ENCODE measurements around the gene RAD18. TPM values are rescaled to one million over a fixed set of nuclear protein-coding genes. Genes with fewer than 3 reads are reported as not detected.

RAD18 gene
- total RNA-seq, 3 donors from 2014 or later (not counting 1 experiment from before 2014, with no cell fraction given), result 19.8 to 23.3 (median 22.5) TPM

DNA sequence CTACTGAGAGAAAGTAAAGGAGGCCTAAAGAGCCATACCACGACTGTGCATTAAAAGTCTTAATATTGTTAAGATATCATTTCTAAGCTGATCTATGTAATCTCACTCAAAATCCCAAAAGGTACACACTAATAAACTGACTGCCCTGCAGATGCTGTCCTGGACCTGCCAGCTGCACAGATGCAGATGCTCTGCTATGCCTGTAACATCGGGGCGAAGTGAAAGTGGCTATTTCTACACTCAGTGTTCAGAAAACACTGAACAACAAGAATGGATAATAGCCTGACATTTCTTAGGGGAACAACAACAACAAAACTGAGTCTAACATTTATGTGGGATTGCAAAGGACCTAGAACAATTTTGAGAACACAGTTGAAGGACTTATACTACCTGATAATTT lies 31.9 kb downstream of the RAD18 start:
- Histone ChIP-seq H3K4me3 (ENCODE audit: low read length) (no peak overlapping the region), H3K27me3 (ENCODE audit: control insufficient read depth, insufficient read depth, low read length) (no peaks in the 10 kb centered on the region), H3K4me1 (ENCODE audit: control insufficient read depth, insufficient read depth, low read length) (no peaks in the 10 kb centered on the region), H3K36me3 (ENCODE audit: control insufficient read depth, insufficient read depth, low read length) (peaks cover under 1% of the 10 kb centered on the region), H3K27ac (ENCODE audit: low read length) (no peak overlapping the region), H3K9me3 (ENCODE audit: control insufficient read depth, insufficient read depth, low read length) (no peaks in the 10 kb centered on the region)
- Mint-ChIP-seq H3K4me3 (no peak overlapping the region), H3K27me3 (ENCODE audit: low read depth in 2 of 2) (no peaks in the 10 kb centered on the region), H3K9me3 (no peaks in the 10 kb centered on the region), H3K27ac (no peak overlapping the region), H3K4me1 (no peaks in the 10 kb centered on the region), H3K36me3 (no peaks in the 10 kb centered on the region)
- ATAC-seq, result no peak
- intact Hi-C loops (cut with micrococcal nuclease), result no loop called here
- DNase-seq, result no peak
- TF ChIP-seq, protein P1, sequence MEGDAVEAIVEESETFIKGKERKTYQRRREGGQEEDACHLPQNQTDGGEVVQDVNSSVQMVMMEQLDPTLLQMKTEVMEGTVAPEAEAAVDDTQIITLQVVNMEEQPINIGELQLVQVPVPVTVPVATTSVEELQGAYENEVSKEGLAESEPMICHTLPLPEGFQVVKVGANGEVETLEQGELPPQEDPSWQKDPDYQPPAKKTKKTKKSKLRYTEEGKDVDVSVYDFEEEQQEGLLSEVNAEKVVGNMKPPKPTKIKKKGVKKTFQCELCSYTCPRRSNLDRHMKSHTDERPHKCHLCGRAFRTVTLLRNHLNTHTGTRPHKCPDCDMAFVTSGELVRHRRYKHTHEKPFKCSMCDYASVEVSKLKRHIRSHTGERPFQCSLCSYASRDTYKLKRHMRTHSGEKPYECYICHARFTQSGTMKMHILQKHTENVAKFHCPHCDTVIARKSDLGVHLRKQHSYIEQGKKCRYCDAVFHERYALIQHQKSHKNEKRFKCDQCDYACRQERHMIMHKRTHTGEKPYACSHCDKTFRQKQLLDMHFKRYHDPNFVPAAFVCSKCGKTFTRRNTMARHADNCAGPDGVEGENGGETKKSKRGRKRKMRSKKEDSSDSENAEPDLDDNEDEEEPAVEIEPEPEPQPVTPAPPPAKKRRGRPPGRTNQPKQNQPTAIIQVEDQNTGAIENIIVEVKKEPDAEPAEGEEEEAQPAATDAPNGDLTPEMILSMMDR (IDR thresholded peaks at IDR 0.05), result no peak
- 94% methylated on average over 3 of the region's 3 CpGs for WGBS (ENCODE audit: insufficient coverage)

DNA sequence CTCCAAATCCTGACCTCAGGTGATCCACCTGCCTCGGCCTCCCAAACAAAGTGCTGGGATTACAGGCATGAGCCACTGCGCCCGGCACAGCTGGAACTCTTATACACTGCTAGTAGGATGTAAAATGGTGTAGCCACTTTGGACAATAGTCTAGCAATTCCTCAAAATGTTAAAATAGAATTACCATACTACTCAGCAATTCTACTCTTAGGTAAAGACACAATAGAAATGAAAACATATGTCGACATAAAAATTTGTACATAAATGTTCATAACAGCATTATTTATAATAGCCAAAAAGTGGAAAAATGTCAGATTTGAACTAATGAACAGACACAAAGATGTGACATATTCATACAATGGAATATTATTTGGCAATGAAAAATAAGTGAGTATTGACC lies 33.4 kb downstream of the RAD18 start:
- H3K27me3 Mint-ChIP-seq (ENCODE audit: low read depth in 2 of 2), result no peaks in the 10 kb centered on the region
- no peaks in the 10 kb centered on the region for H3K4me1 Mint-ChIP-seq
- H3K27ac ChIP-seq (ENCODE audit: low read length), result no peak overlapping the region
- no peak overlapping the region for H3K4me3 ChIP-seq (ENCODE audit: low read length)
- no peak overlapping the region for H3K4me3 Mint-ChIP-seq
- no peak overlapping the region for H3K27ac Mint-ChIP-seq
- no peaks in the 10 kb centered on the region for H3K36me3 Mint-ChIP-seq
- H3K4me1 ChIP-seq (ENCODE audit: control insufficient read depth, insufficient read depth, low read length), result no peaks in the 10 kb centered on the region
- ATAC-seq, result no peak
- no peaks in the 10 kb centered on the region for H3K9me3 Mint-ChIP-seq
- TF ChIP-seq, protein P1 (IDR thresholded peaks at IDR 0.05), result no peak
- H3K27me3 ChIP-seq (ENCODE audit: control insufficient read depth, insufficient read depth, low read length), result no peaks in the 10 kb centered on the region
- intact Hi-C loops (cut with micrococcal nuclease), result no loop called here
- WGBS (ENCODE audit: insufficient coverage), result 100% methylated on average over 3 of the region's 4 CpGs
- DNase-seq, result no peak
- H3K9me3 ChIP-seq (ENCODE audit: control insufficient read depth, insufficient read depth, low read length), result no peaks in the 10 kb centered on the region
- H3K36me3 ChIP-seq (ENCODE audit: control insufficient read depth, insufficient read depth, low read length), result no peaks in the 10 kb centered on the region

DNA sequence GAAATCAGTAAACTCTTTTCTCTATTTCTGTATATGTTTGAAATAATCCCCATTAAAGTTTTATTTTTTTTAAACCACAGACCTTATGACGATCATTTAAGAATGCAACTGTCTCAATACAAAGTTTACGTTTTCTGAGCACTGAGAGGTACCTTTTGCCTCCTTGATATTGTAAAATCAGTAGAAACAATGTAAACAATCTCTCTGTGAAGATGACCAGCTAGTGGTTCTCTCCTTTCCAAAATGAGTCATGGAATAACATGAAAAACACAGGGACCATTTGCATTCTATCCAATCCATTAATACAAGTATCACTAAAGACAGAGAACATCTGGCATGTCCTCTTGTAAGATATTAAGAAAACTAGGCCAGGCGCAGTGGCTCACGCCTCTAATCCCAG lies 48.8 kb downstream of the RAD18 start:
- Histone ChIP-seq H3K36me3 (ENCODE audit: control insufficient read depth, insufficient read depth, low read length) (peaks cover 7% of the 10 kb centered on the region), H3K27ac (ENCODE audit: low read length) (no peak overlapping the region), H3K27me3 (ENCODE audit: control insufficient read depth, insufficient read depth, low read length) (no peaks in the 10 kb centered on the region), H3K4me3 (ENCODE audit: low read length) (no peak overlapping the region), H3K4me1 (ENCODE audit: control insufficient read depth, insufficient read depth, low read length) (no peaks in the 10 kb centered on the region), H3K9me3 (ENCODE audit: control insufficient read depth, insufficient read depth, low read length) (no peaks in the 10 kb centered on the region)
- Mint-ChIP-seq H3K36me3 (no peaks in the 10 kb centered on the region), H3K27ac (no peak overlapping the region), H3K4me3 (no peak overlapping the region), H3K4me1 (no peaks in the 10 kb centered on the region), H3K9me3 (no peaks in the 10 kb centered on the region), H3K27me3 (ENCODE audit: low read depth in 2 of 2) (no peaks in the 10 kb centered on the region)
- intact Hi-C loops (cut with micrococcal nuclease), result no loop called here
- DNase-seq (no peak), ATAC-seq (no peak)
- 100% methylated on average over 4 of the region's 4 CpGs for WGBS (ENCODE audit: insufficient coverage)
- TF ChIP-seq, protein P1 (IDR thresholded peaks at IDR 0.05), result no peak

DNA sequence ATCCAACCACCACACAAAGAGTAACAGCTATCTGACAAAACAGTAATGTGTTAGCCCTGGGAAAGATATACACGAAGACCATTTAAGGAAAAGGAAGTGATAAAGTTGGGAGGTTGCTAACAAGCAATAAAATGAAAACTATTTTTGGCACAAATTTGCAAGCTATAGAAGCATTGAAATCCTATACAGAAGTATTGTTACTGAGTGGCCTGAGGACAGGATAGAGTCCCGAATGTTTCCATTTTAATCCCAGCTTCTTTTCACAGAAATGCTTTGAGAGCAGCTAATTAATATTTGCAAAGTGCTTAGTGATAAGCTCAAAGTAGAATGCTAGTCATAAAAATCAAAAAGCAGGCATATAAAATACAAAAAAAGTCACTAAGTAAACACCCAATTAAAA lies 51.5 kb downstream of the RAD18 start:
- ATAC-seq, result no peak
- no peaks in the 10 kb centered on the region for H3K9me3 Mint-ChIP-seq
- WGBS (ENCODE audit: insufficient coverage), result 79% methylated on average over 2 of the region's 2 CpGs

More for the DNA sequence above, 51.5 kb downstream of the RAD18 start:
- Mint-ChIP-seq H3K4me1 (peaks cover 0 to 4% of the 10 kb centered on the region in 2 donors), H3K4me3 (no peak overlapping the region), H3K27ac (no peak overlapping the region), H3K27me3 (ENCODE audit: low read depth in 2 of 2) (no peaks in the 10 kb centered on the region), H3K36me3 (no peaks in the 10 kb centered on the region)
- DNase-seq, result no peak
- H3K27me3 ChIP-seq (ENCODE audit: control insufficient read depth, insufficient read depth, low read length), result no peaks in the 10 kb centered on the region
- H3K9me3 ChIP-seq (ENCODE audit: control insufficient read depth, insufficient read depth, low read length), result no peaks in the 10 kb centered on the region
- no peaks in the 10 kb centered on the region for H3K4me1 ChIP-seq (ENCODE audit: control insufficient read depth, insufficient read depth, low read length)
- TF ChIP-seq, protein P1 (IDR thresholded peaks at IDR 0.05), result no peak
- H3K36me3 ChIP-seq (ENCODE audit: control insufficient read depth, insufficient read depth, low read length), result peaks cover 19% of the 10 kb centered on the region
- H3K4me3 ChIP-seq (ENCODE audit: low read length), result no peak overlapping the region
- no peak overlapping the region for H3K27ac ChIP-seq (ENCODE audit: low read length)
- intact Hi-C loops (cut with micrococcal nuclease), result no loop called here

Data from natural killer cell (primary cell).